HS-5 (cell line): ENCODE results near the gene BCCIP.

Source experiments
- DNase-seq: peaks from one replicate; pipeline ENCODE4 v3.0.0-alpha.2; 2012; ENCODE audit warnings: low read depth

BCCIP gene

DNA sequence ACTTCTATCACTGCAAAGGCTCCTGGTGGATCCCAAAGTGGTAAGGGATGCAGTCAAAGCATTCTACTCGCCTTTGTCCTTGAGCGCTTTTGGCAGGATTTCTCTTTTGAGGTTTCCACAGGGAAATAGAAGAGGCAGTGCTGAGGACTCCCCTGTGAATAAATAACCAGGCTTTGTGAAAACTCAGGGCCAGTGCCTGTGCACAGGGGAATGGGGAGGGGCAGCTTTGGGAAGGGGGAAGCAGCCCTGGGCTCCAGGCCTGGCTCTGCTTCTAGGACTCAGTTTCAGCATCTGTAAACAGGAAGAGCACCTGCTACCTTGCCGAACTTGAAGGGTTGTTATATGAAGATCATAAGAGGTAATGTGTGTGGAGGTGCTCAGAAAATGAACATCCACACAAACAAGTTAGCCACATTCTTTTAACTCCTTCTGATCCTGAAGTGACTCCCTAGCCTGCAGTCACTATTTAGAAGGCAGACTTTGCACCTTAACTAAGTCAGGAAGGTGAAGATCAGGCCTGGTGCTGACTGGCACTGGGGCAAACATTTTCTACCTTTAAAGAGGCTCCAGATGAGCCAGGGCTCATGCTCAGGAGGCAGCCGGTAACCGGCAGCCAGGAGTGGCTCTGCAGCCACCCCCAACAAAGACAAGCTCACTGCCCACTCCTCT lies 25.2 kb upstream of the BCCIP start:
- no peak for DNase-seq

DNA sequence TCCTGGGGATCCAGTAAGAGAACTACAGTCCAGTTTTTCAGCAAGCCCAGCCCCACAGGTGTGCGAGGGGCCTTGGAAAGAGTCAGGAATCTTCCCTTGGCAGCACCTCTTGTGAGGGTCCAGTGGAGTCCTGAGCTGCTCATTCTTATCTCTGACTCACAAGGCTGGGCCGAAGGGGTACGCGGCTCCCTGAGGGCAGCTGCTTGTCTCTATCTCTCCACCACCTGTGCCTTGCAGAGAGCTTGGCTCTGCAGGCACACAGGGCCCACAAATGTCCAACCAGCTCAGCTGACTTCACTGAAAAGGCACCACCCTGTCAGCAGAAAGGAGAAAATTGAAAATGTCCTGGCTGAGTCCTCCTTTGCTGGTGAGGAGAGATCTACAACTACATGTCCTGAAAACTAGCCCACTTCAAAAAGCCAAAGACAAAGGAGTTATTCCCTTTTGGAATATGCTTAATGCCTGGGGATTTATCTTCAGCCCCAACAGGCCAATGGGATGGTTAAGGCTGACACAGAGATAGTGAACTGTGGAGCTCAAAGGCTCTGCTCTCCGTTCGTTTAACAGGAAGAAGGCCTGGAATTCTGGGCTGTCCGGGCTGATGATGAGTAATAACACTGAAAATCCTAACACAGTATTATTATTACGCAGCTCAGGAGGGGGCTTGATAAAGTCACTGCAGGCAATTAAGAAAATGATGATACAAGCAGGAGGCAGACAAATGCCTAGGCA lies 23.7 kb upstream of the BCCIP start:
- no peak for DNase-seq

DNA sequence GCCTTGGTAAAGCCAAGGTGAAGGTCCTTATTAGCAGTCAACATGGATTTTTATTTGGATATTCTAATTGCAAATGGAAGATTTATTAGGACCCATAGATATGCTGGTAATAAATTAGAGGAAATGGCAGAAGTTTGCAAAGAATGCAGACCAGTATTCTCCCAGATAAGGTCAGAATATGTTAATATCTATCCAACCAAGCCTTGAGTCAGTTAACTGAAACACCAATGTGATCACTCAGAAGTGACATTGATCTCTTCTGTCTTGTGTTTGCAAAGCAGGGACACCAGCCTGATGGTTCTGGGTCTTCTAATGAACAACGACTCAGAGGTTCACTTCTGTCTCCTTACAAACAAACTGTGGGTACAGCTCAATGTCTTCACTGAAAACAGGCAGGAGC lies 21.8 kb upstream of the BCCIP start:
- DNase-seq, result no peak

DNA sequence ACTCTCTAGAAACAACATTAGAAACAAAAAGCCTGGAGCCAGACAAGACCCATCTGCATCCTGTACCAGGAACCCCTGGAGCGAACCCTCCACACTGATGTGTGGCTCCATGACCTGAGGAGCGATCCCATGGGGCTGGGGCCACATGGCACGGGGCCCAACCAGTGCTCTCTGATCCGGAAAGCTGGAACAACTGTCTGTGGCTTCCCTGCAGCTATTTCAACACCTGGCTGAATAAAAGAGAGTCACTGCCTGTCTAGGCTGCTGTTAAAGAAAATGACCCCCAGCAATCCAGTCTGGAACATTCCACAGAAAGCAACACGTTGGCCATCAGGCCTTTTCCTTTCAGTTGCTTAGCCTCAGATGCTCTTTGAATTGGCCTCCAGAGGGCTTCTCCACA lies 21.2 kb upstream of the BCCIP start:
- DNase-seq, result no peak

DNA sequence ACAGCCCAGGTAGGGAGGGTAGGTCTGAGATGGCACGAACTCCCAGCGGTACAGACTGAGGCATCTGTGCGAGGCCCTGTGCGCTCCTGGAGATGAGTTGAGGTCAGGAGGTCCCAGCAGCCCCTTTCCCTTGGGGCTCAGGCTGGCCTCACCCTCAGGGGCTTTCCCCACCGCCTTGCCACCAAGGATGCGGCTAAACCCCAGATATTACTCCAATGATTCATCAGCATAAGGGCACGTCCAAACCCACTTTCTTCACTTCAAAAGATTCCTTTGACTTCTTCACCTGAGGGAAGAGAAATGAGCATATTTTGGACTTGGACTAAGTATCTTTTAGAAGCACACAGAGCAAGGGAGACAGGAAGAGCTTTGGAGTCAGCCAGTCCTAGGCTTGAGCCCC lies 20.6 kb upstream of the BCCIP start:
- no peak for DNase-seq

DNA sequence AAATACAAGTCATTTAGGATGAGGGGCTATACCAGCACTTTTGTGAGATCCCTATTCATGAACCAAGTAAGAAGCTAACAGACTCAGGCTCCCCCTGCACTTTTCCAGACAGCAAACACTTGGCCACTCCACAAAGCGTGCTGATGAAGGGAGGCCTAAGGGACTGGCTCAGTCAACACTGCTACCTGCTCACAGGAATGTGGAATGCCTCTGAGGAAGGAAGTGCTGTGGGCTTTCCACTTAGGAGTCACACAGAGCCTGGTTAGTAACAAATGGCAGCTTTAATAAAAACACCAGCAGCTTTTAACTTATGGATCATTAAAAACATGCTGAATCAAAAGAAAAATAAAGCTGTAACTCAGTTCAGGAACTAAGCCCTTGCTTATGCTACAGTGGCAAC lies 15.3 kb upstream of the BCCIP start:
- DNase-seq, result no peak

DNA sequence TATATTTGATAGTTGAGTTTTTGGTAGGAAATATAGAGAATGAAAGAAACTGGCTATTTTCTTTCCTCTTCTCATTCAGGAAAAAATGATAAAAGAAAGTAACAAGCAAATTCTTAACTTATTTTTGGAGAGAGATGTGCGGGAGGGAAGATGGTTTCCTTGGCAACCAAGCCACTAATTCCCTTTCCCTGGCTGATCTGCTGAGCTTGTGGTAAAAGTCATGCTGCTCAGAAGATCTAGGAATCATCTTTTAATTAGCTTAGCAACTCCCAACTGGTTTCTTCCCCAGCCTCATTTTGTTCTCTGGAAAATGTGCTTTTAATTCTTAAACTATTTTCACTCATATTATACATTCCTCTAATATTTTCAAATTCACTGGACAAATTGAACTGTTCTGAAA lies 12.1 kb upstream of the BCCIP start:
- no peak for DNase-seq

DNA sequence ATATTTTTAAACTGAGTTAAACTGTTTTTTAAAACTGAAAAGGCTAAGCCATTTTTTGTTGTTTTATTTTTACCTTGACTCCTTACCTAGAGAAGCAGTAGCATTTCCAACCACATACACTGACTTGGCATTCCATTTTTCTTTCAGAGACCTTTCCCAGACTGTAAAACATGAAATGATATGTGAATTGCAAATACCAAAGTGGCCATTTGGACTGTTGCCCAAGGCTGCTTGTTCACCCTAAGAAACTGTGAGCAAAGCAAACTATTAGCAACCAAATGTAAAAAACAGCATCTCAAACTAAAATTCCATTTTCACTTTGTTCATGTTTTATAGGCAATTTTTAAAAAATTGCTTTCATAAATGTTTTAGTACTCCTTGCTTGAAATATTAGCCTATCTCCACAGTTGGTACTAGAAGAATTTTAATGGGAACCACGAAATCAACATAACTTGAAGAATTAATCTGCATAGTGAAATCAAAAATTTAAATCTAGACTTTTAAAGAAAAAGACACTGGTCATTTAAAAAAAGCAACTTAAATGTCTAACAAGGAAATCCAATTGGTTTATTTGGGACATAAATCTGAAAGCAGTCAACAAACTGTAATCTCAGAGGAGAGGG lies 11.1 kb upstream of the BCCIP start:
- no peak for DNase-seq

DNA sequence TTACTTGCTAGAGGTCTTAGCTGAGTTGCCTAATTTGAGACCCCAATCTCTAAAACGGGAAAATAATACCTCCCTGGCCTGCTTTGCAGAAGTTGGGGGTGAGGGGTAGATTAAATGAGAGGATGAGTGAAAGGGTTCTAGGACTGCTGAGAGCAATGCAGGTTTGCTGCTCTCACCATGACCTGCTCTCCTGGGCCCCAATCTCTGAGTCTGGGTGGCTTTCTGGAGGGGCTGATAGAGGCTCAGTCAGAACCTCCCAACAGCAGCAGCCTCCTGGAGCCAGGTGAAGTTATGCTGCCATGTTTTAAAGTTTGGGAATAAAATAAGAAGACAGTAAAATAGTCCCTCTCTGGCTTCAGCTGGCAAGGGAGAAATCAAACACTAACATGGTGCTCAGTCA lies 7.6 kb upstream of the BCCIP start:
- no peak for DNase-seq

DNA sequence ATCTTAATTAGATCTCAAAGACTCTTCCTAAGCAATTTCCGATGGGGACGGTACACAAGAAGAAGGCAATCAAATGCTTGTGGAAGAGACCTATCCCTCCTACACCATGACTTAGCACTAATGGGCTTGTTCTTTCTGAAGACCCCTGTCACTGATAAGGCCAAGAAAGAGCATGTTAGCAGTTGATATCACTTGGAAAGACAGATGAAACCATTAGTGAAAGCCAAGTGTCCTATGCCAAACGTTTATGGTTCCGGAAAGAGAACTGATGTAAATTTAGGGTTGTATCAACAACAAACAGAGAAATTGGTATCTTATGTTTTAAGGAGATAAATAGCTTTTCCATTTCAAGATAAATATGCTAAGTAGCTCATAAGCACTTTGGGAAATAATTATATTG lies 6.8 kb upstream of the BCCIP start:
- no peak for DNase-seq

DNA sequence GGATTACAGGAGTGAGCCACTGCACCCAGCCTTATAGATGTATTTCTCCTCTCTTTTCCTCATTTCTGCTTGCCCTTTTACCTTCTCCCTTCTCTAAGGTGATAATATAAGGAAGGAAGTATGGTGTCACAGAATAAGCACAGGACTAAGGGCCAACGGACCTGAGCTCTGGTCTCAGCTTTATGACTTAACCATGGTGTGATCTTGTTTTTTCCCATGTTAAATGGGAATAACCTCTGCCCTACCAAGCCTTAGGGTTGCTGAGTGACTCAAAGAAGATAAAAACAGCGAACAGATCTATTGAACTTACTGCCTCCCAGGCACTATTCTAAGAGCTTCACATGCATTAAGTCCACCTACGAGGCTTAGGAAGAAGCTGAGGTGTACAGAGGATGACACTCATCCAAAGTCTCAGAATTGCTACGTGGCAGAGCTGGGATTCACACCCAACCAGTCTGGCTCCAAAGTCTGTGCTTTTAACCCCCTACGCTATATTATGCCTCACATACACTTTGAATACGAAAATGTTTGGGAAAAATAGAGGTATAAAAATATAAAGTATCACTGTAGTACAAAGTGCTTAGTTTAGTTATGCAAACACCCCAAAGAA lies 5.9 kb upstream of the BCCIP start:
- DNase-seq, result no peak

DNA sequence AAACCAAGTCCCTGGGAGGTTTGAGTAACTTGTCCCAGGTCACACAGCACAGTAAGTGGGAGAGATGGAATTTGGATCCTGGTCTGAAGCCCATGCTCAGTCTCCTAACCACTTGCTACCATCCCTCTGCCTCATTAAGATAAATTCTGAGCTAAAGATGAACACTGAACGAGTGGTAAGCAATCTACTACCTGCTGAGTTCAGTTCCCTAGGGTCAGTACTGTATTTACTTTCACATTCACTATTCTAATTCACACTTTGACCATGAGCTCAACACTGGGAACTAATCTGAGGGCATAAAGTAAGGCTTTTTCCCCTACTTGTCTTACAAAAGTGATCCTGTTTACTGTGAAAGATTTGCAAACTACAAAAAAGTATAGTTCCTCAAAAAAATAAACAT lies 2.6 kb upstream of the BCCIP start:
- no peak for DNase-seq

DNA sequence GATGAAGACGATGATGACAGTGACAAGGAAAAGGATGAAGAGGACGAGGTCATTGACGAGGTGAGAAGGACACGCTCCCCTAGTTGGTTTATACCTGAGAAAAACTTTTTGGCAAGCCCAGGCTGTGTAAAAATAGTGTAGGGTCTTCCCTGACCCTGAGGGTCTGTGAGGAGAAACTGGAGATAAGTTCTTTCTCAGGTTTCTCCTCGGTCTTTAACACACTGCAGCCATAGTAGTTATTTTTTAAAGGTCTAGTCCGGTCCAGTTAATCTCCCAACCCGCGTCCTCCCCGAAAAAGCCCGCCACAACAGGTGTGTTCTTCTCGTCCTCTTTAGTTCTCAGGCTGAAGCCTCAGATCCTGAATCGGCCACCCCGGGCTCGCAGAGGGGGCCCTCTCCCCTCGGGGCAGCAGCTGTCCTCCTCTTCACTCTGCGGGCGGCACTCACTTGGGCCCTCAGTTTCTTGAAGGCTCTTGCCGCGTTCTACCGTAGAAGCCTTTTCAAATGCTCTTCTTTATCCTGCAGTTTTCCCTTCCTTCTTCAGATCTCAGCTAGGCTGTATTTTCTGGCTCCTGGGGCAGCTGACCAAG lies 411 bp downstream of the BCCIP start:
- DNase-seq, result no peak

DNA sequence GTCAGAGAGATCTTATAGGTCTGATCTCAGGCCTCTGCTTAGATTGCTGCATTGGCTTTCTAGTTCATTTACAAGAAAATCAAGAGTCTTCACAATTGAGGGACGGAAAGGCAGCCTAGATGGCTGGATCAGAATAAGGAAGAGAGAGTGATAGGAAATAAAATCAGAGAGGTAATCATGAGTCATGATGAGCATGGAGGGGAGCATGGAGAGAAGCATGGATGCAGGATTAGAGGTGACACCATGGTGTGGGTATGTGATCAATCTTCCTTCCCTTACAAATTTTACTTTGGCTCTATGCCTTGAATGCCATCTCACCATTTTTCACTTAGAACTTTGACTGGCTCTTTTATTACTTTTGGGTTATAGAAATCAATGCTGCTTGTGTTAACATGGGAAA lies 1.4 kb downstream of the BCCIP start:
- peak; percentile 56 for DNase-seq

DNA sequence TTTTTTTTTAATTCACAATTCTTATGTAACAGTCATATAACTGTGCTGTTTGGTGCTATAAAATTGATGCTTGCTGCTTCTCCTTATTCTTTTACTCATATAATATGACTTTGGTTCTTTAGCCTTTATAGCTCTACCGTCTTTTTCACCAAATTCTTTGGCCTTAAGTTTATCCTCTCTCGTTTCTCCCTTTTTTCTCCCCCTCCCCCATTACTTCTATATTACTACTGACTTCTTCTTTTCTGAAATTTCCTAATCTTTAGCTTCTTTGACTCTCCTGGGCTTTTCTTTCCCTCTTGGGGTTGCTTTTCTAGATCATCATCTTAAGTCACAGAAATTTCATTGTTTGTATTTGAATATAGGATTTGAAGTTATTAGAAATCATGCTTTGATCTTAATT lies 3.8 kb downstream of the BCCIP start:
- no peak for DNase-seq

DNA sequence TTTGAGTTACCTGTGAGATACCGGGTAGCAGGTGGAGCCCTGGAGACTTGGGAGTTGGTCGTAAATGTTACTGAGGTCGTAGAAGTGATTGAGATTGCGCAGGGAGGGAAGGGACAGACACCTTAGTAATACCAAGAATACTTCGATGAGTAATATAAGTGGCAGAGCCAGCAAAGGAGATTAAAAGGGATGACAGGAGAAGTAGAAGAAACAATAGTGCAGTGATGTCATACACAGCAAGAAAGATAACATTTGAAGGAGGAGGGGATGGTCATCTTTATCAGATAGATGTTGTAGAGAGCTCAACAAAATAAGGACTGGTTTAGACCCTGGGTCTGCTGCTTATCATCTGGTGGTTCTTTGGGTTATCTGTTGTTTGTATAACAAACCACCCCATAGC lies 5.0 kb downstream of the BCCIP start:
- DNase-seq, result no peak

DNA sequence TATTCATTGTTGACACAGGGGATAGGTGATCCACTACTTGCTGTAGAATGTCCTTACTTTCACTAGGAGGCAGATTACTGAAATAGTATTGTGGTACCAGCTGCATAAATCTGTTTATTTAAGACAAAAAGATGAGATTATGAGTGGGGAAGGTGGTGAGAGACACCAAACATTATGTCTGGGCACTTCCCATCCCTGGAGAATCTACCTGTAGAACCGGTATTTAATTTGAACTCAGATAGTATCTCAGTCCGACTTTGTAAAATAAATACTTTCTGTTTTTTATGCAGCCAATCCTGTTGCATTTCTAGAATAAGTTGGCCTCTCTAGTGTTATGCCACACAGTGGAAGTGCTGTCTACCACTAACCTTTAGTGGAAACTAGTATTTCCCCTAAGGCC lies 13.4 kb downstream of the BCCIP start:
- no peak for DNase-seq

DNA sequence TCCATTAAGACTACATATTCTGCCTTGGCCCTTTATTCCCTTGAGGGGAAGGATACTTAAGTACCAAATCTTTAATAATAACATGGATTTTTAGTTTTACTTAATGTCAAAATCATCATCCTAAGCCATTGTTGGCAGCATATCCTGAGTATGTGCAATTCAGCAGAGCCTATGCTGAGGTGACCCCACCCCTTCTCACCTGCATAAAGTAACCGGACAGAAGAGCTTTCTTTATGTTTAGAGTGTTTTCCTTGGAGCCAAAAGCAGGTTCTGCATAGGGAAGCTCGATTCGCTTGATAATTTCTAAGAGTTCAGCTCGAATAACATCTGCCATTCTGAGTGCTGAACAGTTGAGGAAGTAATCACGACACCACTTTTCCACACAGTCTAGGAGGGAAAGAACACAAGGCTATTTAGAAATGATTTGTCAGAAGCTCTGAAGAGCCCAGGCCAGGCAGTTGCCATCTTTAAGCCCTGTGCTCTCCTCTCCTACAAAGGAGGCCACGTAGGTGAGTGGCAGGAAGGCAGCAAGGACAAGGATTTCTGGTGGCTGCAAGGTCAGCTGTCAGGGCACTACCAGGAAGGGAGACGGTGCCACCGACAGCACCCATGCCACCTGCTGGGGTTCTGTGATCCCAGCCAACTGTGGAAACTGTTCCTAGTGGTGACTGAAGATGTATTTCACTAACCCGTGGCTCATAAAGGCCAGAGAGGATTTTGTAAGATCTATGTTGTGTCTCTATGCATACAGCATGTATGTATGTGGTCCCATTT lies 15.6 kb downstream of the BCCIP start:
- no peak for DNase-seq

DNA sequence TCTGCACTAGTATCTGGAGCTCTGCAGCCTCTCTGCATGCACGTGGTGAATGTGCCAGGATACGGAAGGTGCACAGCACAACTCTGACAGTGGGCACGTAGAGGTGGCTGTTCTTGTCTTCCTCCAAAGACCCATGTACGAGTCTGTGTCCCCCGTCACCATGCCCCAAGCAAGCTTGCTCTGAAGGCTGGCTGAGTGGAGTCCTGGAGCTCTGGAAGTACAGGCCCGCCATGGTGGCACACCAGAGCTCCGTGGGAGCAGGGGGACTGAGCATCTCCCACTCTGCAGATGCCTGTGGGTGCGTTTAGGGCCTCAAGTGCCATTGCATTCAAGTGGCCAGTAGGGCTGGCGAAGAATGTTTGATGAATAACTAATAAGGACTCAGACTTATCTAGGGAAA lies 17.1 kb downstream of the BCCIP start:
- no peak for DNase-seq

DNA sequence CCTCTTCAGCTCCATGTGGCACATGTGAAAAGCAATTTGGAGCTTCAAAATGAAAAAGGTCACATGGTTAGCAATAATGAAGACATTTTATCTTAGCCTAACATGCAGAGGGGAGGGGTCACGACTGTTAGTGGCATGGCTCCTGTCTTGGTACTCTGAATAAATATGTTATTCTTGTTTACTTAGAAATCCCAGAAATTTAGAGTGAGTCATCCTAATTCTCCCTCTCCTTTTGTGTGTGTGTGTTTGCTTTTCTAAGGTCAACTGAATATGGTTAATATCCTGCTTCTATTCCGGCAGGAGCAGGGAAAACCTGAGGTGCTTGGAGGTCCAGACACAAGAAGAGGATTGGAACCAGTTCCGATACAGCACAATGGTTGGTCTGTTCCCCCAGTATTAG lies 17.6 kb downstream of the BCCIP start:
- DNase-seq, result no peak

DNA sequence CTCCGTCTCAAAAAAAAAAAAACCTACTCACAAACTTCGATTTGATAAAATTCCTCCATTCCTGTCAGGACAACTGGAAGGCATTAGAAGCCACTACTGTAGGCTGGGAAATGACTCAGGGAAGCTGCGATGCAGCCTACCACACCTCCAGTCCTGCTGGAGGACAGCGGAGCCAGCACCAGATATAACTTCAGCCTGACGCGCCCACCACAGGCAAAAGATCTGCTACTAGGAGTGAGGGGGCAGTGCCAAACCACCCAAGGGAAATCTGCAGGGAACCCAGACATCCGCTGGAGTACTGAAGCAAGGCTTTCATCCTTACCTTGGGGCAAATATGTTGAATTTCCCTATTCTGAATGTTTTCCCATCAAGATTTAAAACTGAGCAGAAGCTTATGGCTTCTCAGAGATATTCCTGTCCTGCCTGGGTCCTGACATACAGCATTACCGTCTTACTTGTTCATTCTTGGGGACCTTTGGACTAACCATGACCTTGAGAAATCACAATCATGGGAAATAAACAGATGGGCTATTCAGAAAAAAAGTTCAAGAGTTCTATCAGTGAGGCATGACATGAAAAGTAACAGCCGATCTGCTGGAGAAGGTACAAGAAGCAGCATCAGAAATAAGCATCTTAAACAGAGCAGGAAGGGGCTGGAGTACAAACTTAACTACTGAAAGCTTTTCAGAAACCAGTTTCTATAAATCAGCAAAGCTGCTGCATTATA lies 20.4 kb downstream of the BCCIP start:
- no peak for DNase-seq
